ENCODE measurements around the gene CERK.

Gene CERK

GRCh38 chr22:46762238-46763050 is 24.4 kb upstream of the CERK start, which contains the start of gene TBC1D22A:
Gene TBC1D22A (plus strand): TSS chr22:46762650. CDS start chr22:46762787, 137 bp downstream.
- POLR2A ChIA-PET: interaction anchor here (0.7 to 4.0 kb wide), 9 partner anchors 8 to 1599 kb away, joined by 3 to 39 read pairs (median 5); partner anchors contain the start of gene NUP50

DNA sequence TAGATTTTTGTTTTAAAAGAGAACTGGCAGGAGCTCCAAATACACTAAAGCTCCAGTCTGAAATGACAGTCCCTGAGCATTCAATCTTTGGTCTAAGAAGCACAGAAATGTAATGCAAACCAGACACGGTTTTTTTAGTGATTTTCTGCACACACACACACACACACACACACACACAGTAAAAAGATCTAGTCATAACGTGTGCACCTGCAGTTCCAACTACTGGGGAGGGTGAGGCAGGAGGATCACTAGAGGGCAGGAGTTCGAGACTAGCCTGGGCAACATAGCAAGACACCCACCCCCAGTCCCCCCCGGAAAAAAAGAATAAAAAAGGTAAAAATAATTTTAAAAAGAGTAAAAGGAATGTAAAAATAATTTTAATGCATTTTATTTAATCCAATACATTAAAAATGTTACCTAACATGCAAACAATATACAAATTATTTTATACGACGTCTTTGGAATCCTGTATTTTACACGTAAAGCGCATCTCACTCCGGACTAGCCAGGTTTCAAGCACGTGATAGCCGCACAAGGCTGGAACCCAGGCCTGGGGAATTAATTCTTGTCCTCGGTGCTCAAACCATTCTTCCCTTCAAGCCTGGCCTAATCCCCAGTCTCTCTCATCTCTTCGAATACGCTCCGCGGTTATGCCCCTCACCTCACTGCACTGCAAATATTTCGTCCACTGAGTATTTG is 23.6 kb upstream of the CERK start:
- POLR2A ChIA-PET: interaction anchor here (0.7 to 4.0 kb wide), 8 partner anchors 7 to 725 kb away, joined by 3 to 39 read pairs (median 5); no protein-coding TSS in a partner anchor
- CTCF ChIA-PET: interaction anchor here (1.0 to 10.0 kb wide), 7 partner anchors 10 to 80 kb away, joined by 3 to 138 read pairs (median 18); no protein-coding TSS in a partner anchor
- TF ChIP-seq CTCF (IDR thresholded peaks at IDR 0.05; ENCODE audit: control extremely low read depth, extremely low read depth, low read depth, missing control alignments): no peak
- DNase-seq (ENCODE audit: extremely low spot score): no peak

More at GRCh38 chr22:46762238-46763050, 24.4 kb upstream of the CERK start, which contains the start of gene TBC1D22A:
- peak; percentile 95 for DNase-seq (ENCODE audit: extremely low spot score)
- CTCF ChIA-PET: interaction anchor here (1.0 to 10.0 kb wide), 5 partner anchors 9 to 41 kb away, joined by 3 to 138 read pairs (median 8); no protein-coding TSS in a partner anchor
- no peak for TF ChIP-seq CTCF (IDR thresholded peaks at IDR 0.05; ENCODE audit: control extremely low read depth, extremely low read depth, low read depth, missing control alignments)

GRCh38 chr22:46761017-46761416 is 23.0 kb upstream of the CERK start:
- ChIA-PET CTCF (interaction anchor here (1.1 to 10.0 kb wide), 6 partner anchors 11 to 79 kb away, joined by 3 to 138 read pairs (median 23); no protein-coding TSS in a partner anchor), POLR2A (interaction anchor here (0.7 to 4.0 kb wide), 4 partner anchors 9 to 725 kb away, joined by 3 to 39 read pairs (median 5); no protein-coding TSS in a partner anchor)
- DNase-seq (ENCODE audit: extremely low spot score): no peak

DNA sequence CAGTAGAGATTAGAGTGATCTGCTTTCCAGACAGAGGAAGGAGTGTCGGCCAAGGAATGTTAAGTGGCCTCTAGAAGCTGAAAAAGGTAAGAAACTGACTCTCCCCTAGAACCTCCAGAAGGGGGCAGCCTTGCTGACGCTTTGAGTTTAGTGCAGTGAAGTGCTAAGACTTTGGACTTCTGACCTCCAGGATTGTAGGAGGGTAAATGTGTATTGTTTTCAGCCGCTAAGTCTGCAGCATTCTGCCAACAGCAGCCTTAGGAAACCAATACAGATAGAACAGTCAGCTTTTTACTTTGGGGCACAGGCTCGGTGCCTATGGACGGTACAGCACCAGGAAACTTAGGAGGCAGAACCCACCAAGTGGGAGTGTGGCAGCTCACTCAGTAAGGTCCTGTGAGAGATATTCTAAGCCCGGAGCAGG is 20.8 kb upstream of the CERK start:
- TF ChIP-seq CTCF (IDR thresholded peaks at IDR 0.05; ENCODE audit: control extremely low read depth, extremely low read depth, low read depth, missing control alignments): peak; percentile 73
- peak; percentile 60 for DNase-seq (ENCODE audit: extremely low spot score)
- CTCF ChIA-PET: interaction anchor here (0.8 to 10.0 kb wide), 25 partner anchors 10 to 196 kb away, joined by 3 to 138 read pairs (median 4); partner anchors contain the start of gene CERK
- POLR2A ChIA-PET: interaction anchor here (0.9 kb wide), 1 partner anchor 9 kb away, joined by 3 read pairs; no protein-coding TSS in a partner anchor

More at GRCh38 chr22:46761017-46761416, 23.0 kb upstream of the CERK start:
- TF ChIP-seq CTCF (IDR thresholded peaks at IDR 0.05; ENCODE audit: control extremely low read depth, extremely low read depth, low read depth, missing control alignments): no peak

DNA sequence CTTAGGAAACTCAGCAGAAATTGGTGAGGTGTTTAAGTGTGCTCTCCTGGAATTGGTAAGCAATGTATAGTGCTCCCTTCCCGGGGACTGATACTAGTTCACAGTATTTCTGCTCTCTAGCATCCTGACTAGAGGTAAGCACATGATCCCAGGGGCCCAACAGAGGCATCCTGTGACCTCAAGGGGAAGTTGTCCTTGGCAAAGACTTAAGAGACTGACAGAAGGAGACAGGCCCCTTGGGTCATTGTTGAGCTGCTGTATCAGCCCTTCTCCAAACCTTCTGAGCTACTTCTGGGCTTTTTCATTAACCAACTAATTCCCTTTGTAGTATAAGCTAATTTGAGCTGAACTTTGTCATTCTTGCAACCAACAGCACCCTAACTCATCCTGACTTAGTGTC is 20.1 kb upstream of the CERK start:
- TF ChIP-seq CTCF (IDR thresholded peaks at IDR 0.05; ENCODE audit: control extremely low read depth, extremely low read depth, low read depth, missing control alignments): no peak
- no peak for DNase-seq (ENCODE audit: extremely low spot score)
- ChIA-PET POLR2A (interaction anchor here (0.9 kb wide), 1 partner anchor 10 kb away, joined by 3 read pairs; no protein-coding TSS in a partner anchor), CTCF (interaction anchor here (0.8 to 10.0 kb wide), 23 partner anchors 9 to 195 kb away, joined by 3 to 138 read pairs (median 4); partner anchors contain the start of gene CERK)
